GM12891 (cell line): ENCODE data around the gene EEFSEC.

Experiments
- POLR2A ChIP-seq: IDR thresholded peaks from 2 replicates; pipeline ENCODE4 v1.6.1; 2011; ENCODE audit warnings: low read depth, low read length, control low read depth
- POLR2AphosphoS5 ChIP-seq: IDR thresholded peaks from 2 replicates; pipeline ENCODE4 v1.6.1; 2011; ENCODE audit warnings: low read depth, low read length, control low read depth
- SPI1 ChIP-seq: IDR thresholded peaks from 2 replicates; pipeline ENCODE4 v1.6.1; 2011; ENCODE audit warnings: low read depth, low read length, control low read depth
- TAF1 ChIP-seq: IDR thresholded peaks from 2 replicates; pipeline ENCODE4 v1.6.1; 2011; ENCODE audit warnings: low read depth, low read length, control low read depth

- TF ChIP-seq TAF1 (no peak), POLR2AphosphoS5 (no peak), SPI1 (no peak), POLR2A (no peak)
These were observed 201.7 kb downstream of the EEFSEC start for GRCh38 chr3:128354788-128355542.
